Retina (tissue), 1 donor: ENCODE results near the gene MAP2K2.
A peak's percentile ranks its signal among the peaks of the same experiment; 100 is the strongest.
"Not testable (repeated sequence)": the region's sequence is repeated elsewhere in the genome, so short reads cannot be mapped to it uniquely, and the experiment has no call there.

Source experiments
- DNase-seq: peaks from one replicate; pipeline ENCODE4 v3.0.0-alpha.2; 2016

MAP2K2 gene

GRCh38 chr19:4129050-4129449, 5.1 kb upstream of the MAP2K2 start:
- not testable (repeated sequence) for DNase-seq

- DNase-seq = not testable (repeated sequence)
Measured at GRCh38 chr19:4127322-4127721, 3.4 kb upstream of the MAP2K2 start.

DNA sequence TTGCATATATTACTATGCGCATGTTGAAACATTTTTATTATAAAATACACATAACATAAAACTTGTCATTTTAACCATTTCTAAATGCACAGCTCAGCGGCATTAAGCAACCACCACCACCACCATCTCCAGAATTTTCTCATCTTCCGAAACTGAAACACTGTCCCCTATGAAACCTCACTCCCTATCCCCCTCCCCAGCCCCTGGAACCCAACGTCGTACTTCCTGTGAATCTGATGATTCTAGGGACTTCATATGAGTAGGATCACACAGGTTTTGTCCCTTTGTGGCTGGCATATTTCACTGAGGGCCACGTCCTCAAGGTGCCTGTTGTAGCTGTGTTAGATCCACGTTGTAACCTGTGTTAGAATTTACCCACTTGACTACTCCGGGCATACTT, 716 bp upstream of the MAP2K2 start:
- DNase-seq = peak; percentile 4

DNA sequence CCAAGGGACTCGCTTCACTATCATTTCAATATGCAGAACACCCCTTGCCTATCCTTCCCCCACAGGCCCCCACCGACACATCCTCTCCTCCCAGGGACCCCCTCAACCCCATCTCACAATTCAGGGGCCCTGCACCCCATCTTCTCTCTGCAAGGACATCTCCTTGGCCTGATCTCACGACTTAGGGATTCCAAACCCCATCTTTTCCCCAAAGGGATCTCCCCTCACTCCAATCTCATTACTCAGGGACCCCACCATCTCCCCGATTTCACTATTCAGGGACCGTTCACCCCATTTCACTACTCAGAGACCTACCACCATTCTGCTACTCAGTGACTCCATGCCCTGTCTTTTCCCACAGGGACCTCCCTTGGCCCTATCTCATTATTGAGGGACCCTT, 1.4 kb downstream of the MAP2K2 start:
- DNase-seq = no peak

DNA sequence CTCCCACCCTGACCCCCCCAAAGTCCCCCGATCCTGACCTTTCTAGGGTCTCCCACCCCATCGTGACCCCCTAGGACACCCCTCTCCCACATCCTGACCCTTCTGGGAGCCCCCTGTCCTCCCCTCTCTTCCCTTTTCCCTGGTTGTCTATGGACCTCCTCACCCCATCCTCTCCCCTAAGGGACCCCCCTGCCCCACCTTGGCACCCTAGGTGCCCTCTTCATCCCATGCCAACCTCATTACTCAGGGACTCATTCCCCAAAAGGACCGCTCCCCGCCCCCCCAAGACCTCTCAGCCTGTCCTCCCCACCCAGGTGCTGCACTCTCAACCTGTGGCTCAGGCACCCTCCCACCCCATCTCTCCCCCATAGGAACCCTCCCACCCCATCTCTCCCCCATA, 2.1 kb downstream of the MAP2K2 start:
- no peak for DNase-seq

GRCh38 chr19:4121273-4121612, 2.7 kb downstream of the MAP2K2 start:
- no peak for DNase-seq

GRCh38 chr19:4120559-4121272, 3.2 kb downstream of the MAP2K2 start:
- no peak for DNase-seq

GRCh38 chr19:4119763-4120162, 4.2 kb downstream of the MAP2K2 start:
- DNase-seq = no peak

DNA sequence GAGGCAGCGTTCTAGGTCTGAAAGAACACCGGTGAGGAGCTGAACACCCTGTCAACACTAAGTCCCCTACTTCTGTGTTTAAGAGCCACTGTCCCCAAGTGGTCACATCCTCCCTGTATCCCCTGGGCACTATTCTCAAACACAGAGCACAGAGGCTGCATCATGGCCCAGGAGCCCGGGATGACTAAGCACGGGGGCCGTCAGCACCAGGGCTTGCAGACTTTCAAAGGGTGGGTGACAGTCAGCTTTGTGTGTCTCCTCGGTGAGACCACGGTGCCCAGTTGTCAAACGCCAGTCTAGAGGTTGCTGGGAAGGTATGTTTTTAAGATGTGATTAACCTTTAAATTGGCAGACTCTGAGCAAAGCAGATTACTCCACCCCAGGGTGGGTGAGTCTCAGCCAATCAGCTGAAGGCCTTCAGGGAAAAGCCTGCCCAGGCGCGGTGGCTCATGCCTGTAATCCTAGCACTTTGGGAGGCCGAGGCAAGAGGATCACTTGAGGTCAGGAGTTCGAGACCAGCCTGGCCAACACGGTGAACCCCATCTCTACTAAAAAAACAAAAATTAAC, 8.0 kb downstream of the MAP2K2 start:
- DNase-seq = no peak

GRCh38 chr19:4115050-4115817, 8.7 kb downstream of the MAP2K2 start:
- no peak for DNase-seq

- DNase-seq = no peak
Measured at GRCh38 chr19:4114181-4114580, 9.7 kb downstream of the MAP2K2 start.

DNA sequence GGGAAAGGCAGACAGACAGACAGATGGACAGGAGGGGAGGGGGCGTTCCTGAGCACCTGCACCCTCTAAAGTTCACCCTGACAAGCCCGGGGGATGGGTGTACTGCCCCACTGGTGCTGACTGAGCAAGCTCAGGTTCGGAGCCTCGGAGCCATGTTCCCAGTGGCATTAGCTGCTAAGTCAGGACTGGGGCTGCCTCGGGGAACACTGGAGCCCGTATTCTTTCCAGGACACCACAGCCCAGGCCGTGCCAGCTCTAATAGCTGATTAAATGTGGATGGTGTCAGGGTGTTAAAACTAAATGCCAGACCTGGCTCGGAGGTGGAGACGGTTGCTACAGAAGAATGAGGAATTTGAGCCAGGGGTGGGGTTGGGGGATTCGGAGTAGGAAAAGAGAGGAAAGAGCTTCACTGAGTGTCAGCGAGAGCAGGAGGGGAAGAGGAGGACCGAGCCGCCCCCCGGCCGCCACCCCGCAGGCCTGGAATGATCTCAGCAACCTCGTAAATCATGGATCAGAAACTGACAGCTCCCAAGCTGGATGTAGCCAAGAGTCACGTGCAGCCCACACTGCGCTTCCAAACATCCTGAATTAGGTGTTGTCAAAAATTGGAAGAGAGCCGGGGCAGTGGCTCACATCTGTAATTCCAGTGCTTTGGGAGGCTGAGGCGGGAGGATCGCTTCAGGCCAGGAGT, 10.4 kb downstream of the MAP2K2 start:
- DNase-seq = no peak

- no peak for DNase-seq
Measured at GRCh38 chr19:4112367-4112766, 11.6 kb downstream of the MAP2K2 start.

- DNase-seq = no peak
Measured at GRCh38 chr19:4109626-4109945, 14.3 kb downstream of the MAP2K2 start.

GRCh38 chr19:4108767-4109625, 14.9 kb downstream of the MAP2K2 start:
- no peak for DNase-seq

DNA sequence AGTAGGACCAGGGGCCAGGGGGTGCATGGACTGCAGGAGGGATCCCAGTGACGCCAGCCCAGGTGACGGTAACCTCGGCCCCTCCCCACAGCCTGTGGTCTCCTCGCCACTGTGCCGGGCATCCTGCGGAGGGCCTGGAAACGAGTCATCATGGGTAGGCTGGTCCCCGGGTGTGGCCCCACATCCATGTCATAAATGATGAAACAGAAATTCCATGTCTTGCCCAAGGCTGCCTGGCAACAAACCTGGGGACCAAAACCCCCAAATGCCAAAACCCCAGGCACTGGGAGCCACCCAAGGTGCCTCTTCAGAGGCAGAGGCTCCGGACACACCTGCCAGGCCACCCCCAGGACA, 20.9 kb downstream of the MAP2K2 start:
- no peak for DNase-seq

DNA sequence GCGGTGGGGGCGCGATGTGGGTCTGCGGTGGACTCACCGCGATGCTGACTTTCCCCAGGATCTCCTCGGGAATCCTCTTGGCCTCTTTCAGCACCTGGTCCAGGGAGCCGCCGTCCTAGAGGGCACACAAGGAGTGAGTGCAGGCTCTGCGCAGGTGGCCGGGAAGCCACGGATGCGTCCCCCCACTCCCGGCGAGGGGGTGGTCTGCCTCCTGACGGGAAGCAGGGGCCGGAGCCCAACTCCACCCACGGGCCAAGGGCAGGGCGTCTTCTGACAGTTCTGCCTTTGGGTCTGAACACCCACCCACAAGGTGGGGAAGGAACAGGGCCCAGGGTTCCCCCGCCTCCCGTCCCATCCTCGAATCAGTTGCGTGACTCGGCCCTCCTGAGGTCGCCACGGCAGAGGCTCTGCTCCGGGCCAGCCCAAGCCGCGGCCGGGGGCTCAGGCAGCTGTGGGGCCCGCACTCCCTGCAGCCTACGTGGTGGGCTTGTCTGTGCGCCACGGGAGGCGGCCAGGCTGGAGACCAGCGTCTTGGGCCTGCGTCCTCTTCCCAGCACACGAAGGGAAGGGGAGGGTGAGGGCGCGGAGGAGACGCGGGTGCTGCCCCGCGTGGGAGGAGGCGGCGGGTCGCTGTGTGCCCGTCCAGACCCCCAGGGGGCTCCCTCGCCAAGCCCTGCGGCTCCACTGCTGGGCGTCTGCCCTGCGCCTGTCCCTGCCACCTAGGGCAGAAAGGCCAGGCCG, 21.4 kb downstream of the MAP2K2 start:
- no peak for DNase-seq

GRCh38 chr19:4101496-4101770, 22.5 kb downstream of the MAP2K2 start:
- no peak for DNase-seq

DNA sequence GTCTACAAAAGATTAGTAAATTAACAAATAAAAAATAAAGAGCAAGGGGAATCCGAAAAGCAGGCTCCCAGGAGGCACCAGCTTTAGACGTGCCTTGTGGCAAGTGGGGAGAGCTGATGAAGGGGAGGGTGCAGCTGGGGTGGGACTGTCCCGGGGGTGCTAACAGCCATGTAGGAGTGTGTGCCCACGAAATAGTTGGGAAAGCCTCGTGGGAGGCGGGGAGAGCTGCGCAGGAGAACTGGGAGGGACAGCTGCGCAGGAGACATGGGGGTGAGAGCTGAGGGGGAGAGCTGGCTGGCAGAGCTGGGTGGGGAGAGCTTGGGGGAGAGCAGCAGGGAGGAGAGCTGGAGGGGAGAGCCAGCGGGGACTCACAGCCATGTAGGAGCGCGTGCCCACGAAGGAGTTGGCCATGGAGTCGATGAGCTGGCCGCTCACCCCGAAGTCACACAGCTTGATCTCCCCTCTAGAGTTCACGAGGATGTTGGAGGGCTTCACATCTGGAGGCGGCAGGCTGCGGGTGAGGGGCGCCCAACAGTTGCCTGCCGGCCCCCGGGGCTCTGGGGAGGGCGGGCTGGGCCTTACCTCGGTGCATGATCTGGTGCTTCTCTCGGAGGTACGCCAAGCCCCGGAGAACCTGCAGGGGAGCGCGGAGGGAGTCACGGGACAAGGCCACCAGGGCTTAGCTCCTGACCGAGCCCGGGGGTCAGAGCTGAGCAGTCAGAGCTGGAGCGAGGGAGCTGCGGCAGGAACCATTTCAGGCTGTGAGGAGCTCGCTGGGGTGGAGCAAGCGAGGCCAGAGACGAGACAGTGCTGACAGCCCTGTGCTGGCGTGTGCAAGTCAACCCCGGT, 23.1 kb downstream of the MAP2K2 start:
- DNase-seq = no peak

GRCh38 chr19:4099041-4099764, 24.7 kb downstream of the MAP2K2 start:
- no peak for DNase-seq

DNA sequence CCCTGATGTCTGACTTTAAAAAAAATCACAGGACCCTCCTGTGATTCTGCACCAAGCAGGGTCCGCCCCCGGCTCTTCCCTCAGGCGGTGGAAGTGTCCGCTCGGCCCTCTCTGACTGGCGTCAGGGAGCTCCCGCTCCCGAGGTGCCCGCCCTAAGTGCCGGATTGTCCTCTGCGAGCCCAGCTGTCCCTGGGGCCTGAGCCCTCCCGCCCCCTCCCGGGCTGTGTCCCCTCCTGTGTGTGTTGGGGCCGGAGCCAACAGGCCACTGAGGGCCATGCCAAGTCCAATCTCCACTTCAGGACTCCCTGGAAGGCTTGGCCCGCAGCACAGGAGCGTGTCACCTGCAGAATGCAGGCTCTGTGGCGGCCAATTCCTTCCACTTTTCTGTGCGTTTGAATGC, 25.4 kb downstream of the MAP2K2 start:
- DNase-seq = no peak
